Uterus (tissue), 4 donors: Measurements from ENCODE around the gene CLIC1. TPM values are rescaled to one million over a fixed set of nuclear protein-coding genes. Genes with fewer than 3 reads are reported as not detected.

Experiments
- DNase-seq, 2 donors: peaks; one replicate each; pipeline ENCODE4 v3.0.0-alpha.2; 2019 to 2020
- H3K27ac ChIP-seq, 2 donors: fragments of 200-600 bp; sonication (generic); 1 replicate in 1 of 2; 2 replicates in 1 of 2; pipeline ENCODE4 v1.5.1; 2016 to 2018
- H3K27me3 ChIP-seq, 2 donors: fragments of 200-600 bp; sonication (generic); one replicate each; pipeline ENCODE4 v1.5.1; 2018 to 2019; ENCODE audit warnings: control low read depth in 1 of 2
- H3K36me3 ChIP-seq, 2 donors: fragments of 200-600 bp; sonication (generic); one replicate each; pipeline ENCODE4 v1.5.1; 2019; ENCODE audit warnings: control low read depth in 1 of 2
- H3K4me1 ChIP-seq, 2 donors: fragments of 200-600 bp; sonication (generic); one replicate each; pipeline ENCODE4 v1.5.1; 2018 to 2019; ENCODE audit warnings: control low read depth in 1 of 2
- H3K4me3 ChIP-seq, 2 donors: fragments of 200-600 bp; sonication (generic); 1 replicate in 1 of 2; 2 replicates in 1 of 2; pipeline ENCODE4 v1.5.1; 2018 to 2019; ENCODE audit warnings: mild to moderate bottlenecking in 1 of 2
- H3K9me3 ChIP-seq, 2 donors: fragments of 200-600 bp; sonication (generic); one replicate each; pipeline ENCODE4 v1.5.1; 2019; ENCODE audit warnings: control low read depth in 1 of 2
- POLR2A ChIP-seq, 2 donors: fragments of 450-650 bp; IDR thresholded peaks; one replicate each; pipeline ENCODE4 v1.6.1; 2016; ENCODE audit warnings: antibody characterized with exemption in 2 of 2, mild to moderate bottlenecking in 1 of 2, moderate library complexity in 1 of 2
- intact Hi-C: fragments of 100-400 bp; cut with DNase I; formaldehyde crosslinking; loops from one replicate; pipeline ENCODE4 v1.15.1; 2023; ENCODE audit warnings: low total_unique reads
- total RNA-seq, 4 donors: library from RNA; depleted of rRNA in 3 of 4; stranded (reverse); fragments of >200 nt in 3 of 4; gene quantifications; one replicate each; pipeline versions ENCODE4 v1.1.0 to v1.2.4, GENCODE V29; 2014 to 2023
- TF ChIP-seq, protein P1 (sequence below), 4 experiments: fragments of 200-600 bp in 2 of 4; fragments of 450-650 bp in 2 of 4; sonication (generic) in 2 of 4; IDR thresholded peaks; one replicate each; pipeline ENCODE4 v1.5.1; 2016 to 2019; ENCODE audit warnings: antibody characterized with exemption in 4 of 4, mild to moderate bottlenecking in 2 of 4, moderate library complexity in 1 of 4
- donor health status: DM: yes; HTN: yes; CAD: no.

CLIC1 gene
- total RNA-seq, 4 donors from 2014 or later, result 173 to 328 (median 216) TPM

- intact Hi-C loops, result loop anchor here (5.0 kb wide), 1 partner anchor 935 kb away; no protein-coding TSS in a partner anchor
- Histone ChIP-seq H3K27ac (peak overlapping the region; percentile 96 to 98), H3K4me1 (peaks cover 7 to 9% of the 10 kb centered on the region in 2 donors), H3K36me3 (no peaks in the 10 kb centered on the region), H3K9me3 (no peaks in the 10 kb centered on the region), H3K27me3 (no peaks in the 10 kb centered on the region), H3K4me3 (peak overlapping the region; percentile 79 to 82)
- no peak for TF ChIP-seq POLR2A (IDR thresholded peaks at IDR 0.05)
- TF ChIP-seq, protein P1, sequence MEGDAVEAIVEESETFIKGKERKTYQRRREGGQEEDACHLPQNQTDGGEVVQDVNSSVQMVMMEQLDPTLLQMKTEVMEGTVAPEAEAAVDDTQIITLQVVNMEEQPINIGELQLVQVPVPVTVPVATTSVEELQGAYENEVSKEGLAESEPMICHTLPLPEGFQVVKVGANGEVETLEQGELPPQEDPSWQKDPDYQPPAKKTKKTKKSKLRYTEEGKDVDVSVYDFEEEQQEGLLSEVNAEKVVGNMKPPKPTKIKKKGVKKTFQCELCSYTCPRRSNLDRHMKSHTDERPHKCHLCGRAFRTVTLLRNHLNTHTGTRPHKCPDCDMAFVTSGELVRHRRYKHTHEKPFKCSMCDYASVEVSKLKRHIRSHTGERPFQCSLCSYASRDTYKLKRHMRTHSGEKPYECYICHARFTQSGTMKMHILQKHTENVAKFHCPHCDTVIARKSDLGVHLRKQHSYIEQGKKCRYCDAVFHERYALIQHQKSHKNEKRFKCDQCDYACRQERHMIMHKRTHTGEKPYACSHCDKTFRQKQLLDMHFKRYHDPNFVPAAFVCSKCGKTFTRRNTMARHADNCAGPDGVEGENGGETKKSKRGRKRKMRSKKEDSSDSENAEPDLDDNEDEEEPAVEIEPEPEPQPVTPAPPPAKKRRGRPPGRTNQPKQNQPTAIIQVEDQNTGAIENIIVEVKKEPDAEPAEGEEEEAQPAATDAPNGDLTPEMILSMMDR (IDR thresholded peaks at IDR 0.05), result no peak
- DNase-seq, result no peak
These were observed 34.5 kb downstream of the CLIC1 start for GRCh38 chr6:31701666-31702404.

GRCh38 chr6:31700740-31701401 lies 35.5 kb downstream of the CLIC1 start:
- Histone ChIP-seq H3K4me1 (peaks cover 7 to 9% of the 10 kb centered on the region in 2 donors), H3K9me3 (no peaks in the 10 kb centered on the region), H3K4me3 (no peak overlapping the region), H3K27ac (peak overlapping the region in 1 of 2 donors; percentile 11), H3K36me3 (no peaks in the 10 kb centered on the region), H3K27me3 (no peaks in the 10 kb centered on the region)
- intact Hi-C loops, result loop anchor here (5.0 kb wide), 1 partner anchor 934 kb away; no protein-coding TSS in a partner anchor
- no peak for DNase-seq
- no peak for TF ChIP-seq POLR2A (IDR thresholded peaks at IDR 0.05)
- TF ChIP-seq, protein P1 (IDR thresholded peaks at IDR 0.05), result no peak

GRCh38 chr6:31697555-31697954 lies 38.8 kb downstream of the CLIC1 start:
- Histone ChIP-seq H3K27me3 (no peaks in the 10 kb centered on the region), H3K4me3 (no peak overlapping the region), H3K4me1 (peaks cover 7 to 9% of the 10 kb centered on the region in 2 donors), H3K36me3 (no peaks in the 10 kb centered on the region), H3K9me3 (no peaks in the 10 kb centered on the region), H3K27ac (no peak overlapping the region)
- DNase-seq, result no peak
- TF ChIP-seq, protein P1 (IDR thresholded peaks at IDR 0.05), result no peak
- TF ChIP-seq POLR2A (IDR thresholded peaks at IDR 0.05), result no peak
- intact Hi-C loops, result no loop called here

DNA sequence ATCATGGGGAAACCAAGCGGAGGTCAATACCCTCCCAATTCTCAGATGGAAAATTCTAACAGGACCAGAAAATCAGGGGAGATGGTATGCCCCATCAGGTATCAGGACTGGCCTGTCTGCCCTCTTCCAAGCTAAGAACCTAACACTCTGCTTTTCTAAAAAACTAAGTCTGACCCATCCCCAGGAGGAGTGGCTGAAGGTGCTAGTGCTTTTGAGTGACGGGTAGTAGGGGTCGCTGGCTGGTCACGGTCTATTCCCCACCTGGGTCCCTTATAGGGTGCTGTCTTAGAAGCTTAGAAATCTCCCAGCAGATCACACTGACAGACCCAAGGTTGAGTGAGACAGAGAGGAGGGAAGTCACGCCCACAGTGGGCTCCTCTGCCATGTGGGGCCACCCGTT lies 42.8 kb downstream of the CLIC1 start:
- TF ChIP-seq, protein P1 (IDR thresholded peaks at IDR 0.05), result no peak
- no peak for TF ChIP-seq POLR2A (IDR thresholded peaks at IDR 0.05)
- Histone ChIP-seq H3K27me3 (no peaks in the 10 kb centered on the region), H3K4me3 (no peak overlapping the region), H3K4me1 (no peaks in the 10 kb centered on the region), H3K9me3 (no peaks in the 10 kb centered on the region), H3K36me3 (no peaks in the 10 kb centered on the region), H3K27ac (no peak overlapping the region)
- intact Hi-C loops, result no loop called here
- no peak for DNase-seq

- Histone ChIP-seq H3K9me3 (no peaks in the 10 kb centered on the region), H3K4me1 (no peaks in the 10 kb centered on the region), H3K27me3 (no peaks in the 10 kb centered on the region), H3K4me3 (no peak overlapping the region), H3K36me3 (no peaks in the 10 kb centered on the region), H3K27ac (no peak overlapping the region)
- no peak for DNase-seq
- TF ChIP-seq, protein P1 (IDR thresholded peaks at IDR 0.05), result no peak
- intact Hi-C loops, result no loop called here
These were observed 43.4 kb downstream of the CLIC1 start for GRCh38 chr6:31692886-31693285.
